A549 (cell line): ENCODE data around the gene MED27. TPM values are rescaled to one million over a fixed set of nuclear protein-coding genes. Genes with fewer than 3 reads are reported as not detected.

Experiments used
- ATAC-seq, 2 experiments: fragments of 200-7000 bp in 1 of 2; fragments of >200 bp in 1 of 2; cut with Nextera tagmentation in 1 of 2; cut with Tn5 transposase in 1 of 2; 3 replicates each; pipeline versions ENCODE4 v1.8.0 to v1.9.1; 2018 to 2020; ENCODE audit warnings: mild to moderate bottlenecking in 1 of 2, moderate library complexity in 1 of 2
- CTCF ChIA-PET: fragments of 300-600 bp; sonication (Branson Sonifier 250); formaldehyde crosslinking; extraction: SDS; loops from one replicate; lab custom pipeline; 2021; ENCODE audit warnings: antibody characterized with exemption, inconsistent platforms; lab: Yijun Ruan, JAX
- POLR2A ChIA-PET: fragments of 350-600 bp; formaldehyde crosslinking; extraction: SDS; loops from one replicate; lab custom pipeline; 2021; ENCODE audit warnings: antibody characterized with exemption, inconsistent platforms; lab: Yijun Ruan, JAX
- DNase-seq, 2 experiments: peaks; one replicate each; pipeline versions ENCODE4 v3.0.0 to v3.0.0-alpha.2; 2011 to 2016; ENCODE audit warnings: low read depth in 1 of 2, low spot score in 1 of 2
- FAIRE-seq: peaks from 2 replicates; lab custom pipeline; 2011; peaks lifted over from hg19 to GRCh38; lab: Jason Lieb, UNC
- H3K27ac ChIP-seq, 2 experiments: fragments of >200 bp; sonication (Bioruptor Twin); formaldehyde crosslinking; 3 replicates each; pipeline ENCODE4 v1.5.1; 2016 to 2017
- H3K4me1 ChIP-seq: fragments of >200 bp; sonication (Bioruptor Twin); formaldehyde crosslinking; 3 replicates; pipeline ENCODE4 v1.6.1; 2016
- H3K4me2 ChIP-seq: fragments of >200 bp; sonication (Bioruptor Twin); formaldehyde crosslinking; 3 replicates; pipeline ENCODE4 v1.6.1; 2016
- H3K4me3 ChIP-seq: fragments of >200 bp; sonication (Bioruptor Twin); formaldehyde crosslinking; 3 replicates; pipeline ENCODE4 v1.5.1; 2016
- H3K9me3 ChIP-seq: fragments of >200 bp; sonication (Bioruptor Twin); formaldehyde crosslinking; 3 replicates; pipeline ENCODE4 v1.6.1; 2016
- CBX2 ChIP-seq: fragments of 200-600 bp; sonication (generic); IDR thresholded peaks from 2 replicates; pipeline ENCODE4 v1.6.1; 2016; ENCODE audit warnings: low read depth, mild to moderate bottlenecking, borderline replicate concordance
- CHD2 ChIP-seq: fragments of 150-350 bp; IDR thresholded peaks from 2 replicates; pipeline ENCODE4 v1.6.1; 2014; ENCODE audit warnings: low read length; ENCODE audit not compliant: partially characterized antibody
- CHD4 ChIP-seq: fragments of 200-600 bp; sonication (generic); IDR thresholded peaks from 2 replicates; pipeline ENCODE4 v1.6.1; 2016; ENCODE audit warnings: antibody characterized with exemption, mild to moderate bottlenecking, borderline replicate concordance
- ELK1 ChIP-seq: fragments of 150-350 bp; IDR thresholded peaks from 2 replicates; pipeline ENCODE4 v1.6.1; 2014; ENCODE audit warnings: low read depth, mild to moderate bottlenecking, low read length
- FOXS1 ChIP-seq: fragments of 250-450 bp; sonication (Bioruptor Pico); IDR thresholded peaks from 2 replicates; pipeline ENCODE4 v1.5.0; 2020; ENCODE audit warnings: mild to moderate bottlenecking, moderate library complexity
- HDAC2 ChIP-seq: fragments of 200-600 bp; sonication (generic); IDR thresholded peaks from 2 replicates; pipeline ENCODE4 v1.6.1; 2016
- HEYL ChIP-seq: fragments of 250-450 bp; sonication (Bioruptor Pico); IDR thresholded peaks from 2 replicates; pipeline ENCODE4 v1.8.0; 2021; ENCODE audit warnings: mild to moderate bottlenecking, moderate library complexity
- HMGXB4 ChIP-seq: fragments of 250-450 bp; sonication (Bioruptor Pico); IDR thresholded peaks from 2 replicates; pipeline ENCODE4 v1.5.0; 2021; ENCODE audit warnings: mild to moderate bottlenecking, moderate library complexity, borderline replicate concordance
- HOXA7 ChIP-seq: fragments of 250-450 bp; sonication (Bioruptor Pico); IDR thresholded peaks from 2 replicates; pipeline ENCODE4 v1.5.0; 2020; ENCODE audit warnings: mild to moderate bottlenecking, moderate library complexity
- HOXB13 ChIP-seq: fragments of 250-450 bp; sonication (Bioruptor Pico); IDR thresholded peaks from 2 replicates; pipeline ENCODE4 v1.5.0; 2020; ENCODE audit warnings: low read depth, mild to moderate bottlenecking, moderate library complexity
- JUN ChIP-seq, 2 experiments: fragments of >200 bp; sonication (Bioruptor Twin); formaldehyde crosslinking; IDR thresholded peaks; 2 replicates in 1 of 2; 3 replicates in 1 of 2; pipeline ENCODE4 v1.6.1; 2016 to 2017
- JUNB ChIP-seq: fragments of >200 bp; sonication (Bioruptor Twin); formaldehyde crosslinking; IDR thresholded peaks from 2 replicates; pipeline ENCODE4 v1.6.1; 2016
- MYC ChIP-seq: IDR thresholded peaks from 2 replicates; pipeline ENCODE4 v1.6.1; 2012; ENCODE audit warnings: mild to moderate bottlenecking, inconsistent platforms, low read length, improper control_type of control experiment, borderline replicate concordance
- PHF8 ChIP-seq: fragments of 200-600 bp; sonication (generic); IDR thresholded peaks from 2 replicates; pipeline ENCODE4 v1.6.1; 2016; ENCODE audit warnings: low read depth, mild to moderate bottlenecking, antibody characterized with exemption, moderate library complexity, borderline replicate concordance
- POLR2AphosphoS2 ChIP-seq: conservative IDR thresholded peaks from 2 replicates; pipeline ENCODE4 v1.6.1; 2012; ENCODE audit warnings: low read length, improper control_type of control experiment, inconsistent platforms
- RAD21 ChIP-seq, 2 experiments: fragments of >200 bp in 1 of 2; sonication (Bioruptor Twin) in 1 of 2; formaldehyde crosslinking in 1 of 2; IDR thresholded peaks in 1 of 2; conservative IDR thresholded peaks in 1 of 2; 2 replicates in 1 of 2; 3 replicates in 1 of 2; pipeline ENCODE4 v1.6.1; 2012 to 2018; ENCODE audit warnings: inconsistent platforms in 1 of 2
- RCOR1 ChIP-seq: fragments of 150-350 bp; IDR thresholded peaks from 2 replicates; pipeline ENCODE4 v1.6.1; 2014; ENCODE audit warnings: antibody characterized with exemption, low read length, low read depth
- RFX5 ChIP-seq: fragments of 450-650 bp; IDR thresholded peaks from 2 replicates; pipeline ENCODE4 v1.7.1; 2014; ENCODE audit warnings: antibody characterized with exemption, mild to moderate bottlenecking, moderate library complexity
- SMC3 ChIP-seq: fragments of >200 bp; sonication (Bioruptor Twin); formaldehyde crosslinking; IDR thresholded peaks from 3 replicates; pipeline ENCODE4 v1.6.1; 2018; ENCODE audit warnings: inconsistent platforms
- USF2 ChIP-seq: fragments of 450-650 bp; IDR thresholded peaks from 2 replicates; pipeline ENCODE4 v1.6.1; 2014; ENCODE audit warnings: antibody characterized with exemption
- WGBS: methylation state at CpG from one replicate; pipeline ENCODE4 v1.1.6; 2017; ENCODE audit errors: missing lambda C conversion rate; 5-methylcytosine and 5-hydroxymethylcytosine counted together
- polyA plus RNA-seq, 4 experiments: library from polyadenylated mRNA; depleted of rRNA in 3 of 4; stranded (reverse); fragments of >200 nt; fragmentation: RNase III in 1 of 4; extraction: RNeasy Plus Mini Kit Qiagen cat#74134 plus additional on column Dnase treatment in 1 of 4; gene quantifications; 2 replicates in 3 of 4; 3 replicates in 1 of 4; pipeline ENCODE4 v1.2.3, GENCODE V29; 2011 to 2017

MED27 gene
- polyA plus RNA-seq, 2 of the 4 experiments (the other 2 are of a cell fraction), result 24.2 to 37.8 TPM

- TF ChIP-seq HMGXB4 (CRISPR knock-in tag), result no peak
Observed at GRCh38 chr9:131918481-131918880, 161.2 kb downstream of the MED27 start (continued).

- H3K27ac ChIP-seq, result no peak overlapping the region
- no peaks in the 10 kb centered on the region for H3K9me3 ChIP-seq
- no peak for FAIRE-seq
- DNase-seq, result no peak
- ChIA-PET POLR2A (no interaction called here), CTCF (interaction anchor here (1.1 to 1.3 kb wide), 2 partner anchors 14 to 266 kb away, joined by 3 read pairs; no protein-coding TSS in a partner anchor)
- WGBS, result 75% methylated on average over 2 of the region's 2 CpGs
- H3K4me3 ChIP-seq, result no peak overlapping the region
- no peak for TF ChIP-seq RCOR1
- no peak overlapping the region for H3K4me2 ChIP-seq
- ATAC-seq, result no peak
- no peaks in the 10 kb centered on the region for H3K4me1 ChIP-seq
Observed at GRCh38 chr9:131917009-131917408, 162.7 kb downstream of the MED27 start.

- H3K4me1 ChIP-seq, result no peaks in the 10 kb centered on the region
- no peak overlapping the region for H3K4me2 ChIP-seq
- no peak overlapping the region for H3K27ac ChIP-seq
- FAIRE-seq (no peak), ATAC-seq (no peak)
- CTCF ChIA-PET, result interaction anchor here (1.3 kb wide), 1 partner anchor 152 kb away, joined by 4 read pairs; no protein-coding TSS in a partner anchor
- no peak overlapping the region for H3K4me3 ChIP-seq
- WGBS, result 66% methylated on average over 2 of the region's 2 CpGs
- no peak for TF ChIP-seq CHD4
- no peak for TF ChIP-seq HOXB13 (CRISPR knock-in tag)
- no peak for TF ChIP-seq JUN (IDR thresholded peaks at IDR 0.05)
- no peak for TF ChIP-seq HMGXB4 (CRISPR knock-in tag)
- no peak for TF ChIP-seq ELK1
- no peak for TF ChIP-seq MYC
- TF ChIP-seq RAD21 (conservative IDR thresholded peaks at IDR 0.05 in 1 of 2, IDR thresholded peaks at IDR 0.05 in 1 of 2), result no peak
- no peak for TF ChIP-seq POLR2AphosphoS2
- TF ChIP-seq CHD2, result no peak
- TF ChIP-seq PHF8, result no peak
- no peak for TF ChIP-seq FOXS1 (CRISPR knock-in tag)
- TF ChIP-seq CBX2, result no peak
- TF ChIP-seq USF2, result no peak
- TF ChIP-seq, all 56 proteins: peak for 0
- POLR2A ChIA-PET, result no interaction called here
- no peaks in the 10 kb centered on the region for H3K9me3 ChIP-seq
- no peak for DNase-seq
Observed at GRCh38 chr9:131915181-131915580, 164.5 kb downstream of the MED27 start.

GRCh38 chr9:131912671-131913070, 167.0 kb downstream of the MED27 start:
- H3K27ac ChIP-seq, result no peak overlapping the region
- H3K9me3 ChIP-seq, result no peaks in the 10 kb centered on the region
- WGBS, result 93% methylated on average over 3 of the region's 3 CpGs
- TF ChIP-seq HDAC2 (no peak), HOXA7 (CRISPR knock-in tag) (no peak), JUN (IDR thresholded peaks at IDR 0.05) (no peak), SMC3 (no peak), MYC (no peak), JUNB (no peak), RFX5 (no peak), HEYL (CRISPR knock-in tag) (no peak)
- DNase-seq (no peak), ATAC-seq (no peak), FAIRE-seq (no peak)
- ChIA-PET POLR2A (no interaction called here), CTCF (no interaction called here)
- H3K4me1 ChIP-seq, result no peaks in the 10 kb centered on the region
- H3K4me3 ChIP-seq, result no peak overlapping the region
- H3K4me2 ChIP-seq, result no peak overlapping the region
